NK-92 (cell line): Measurements from ENCODE around the gene SPRED1.
"Not testable (repeated sequence)": the region's sequence is repeated elsewhere in the genome, so short reads cannot be mapped to it uniquely, and the experiment has no call there.

ENCODE experiments used
- DNase-seq: peaks from one replicate; lab custom pipeline; 2025; ENCODE audit not compliant: unreplicated experiment; lab: John Stamatoyannopoulos, UW

The SPRED1 gene

GRCh38 chr15:38275959-38276358, 23.3 kb downstream of the SPRED1 start:
- DNase-seq = no peak

GRCh38 chr15:38277281-38277680, 24.6 kb downstream of the SPRED1 start:
- DNase-seq = not testable (repeated sequence)

- DNase-seq = no peak
Measured at GRCh38 chr15:38281031-38281430, 28.4 kb downstream of the SPRED1 start.

- no peak for DNase-seq
Measured at GRCh38 chr15:38283010-38283409, 30.4 kb downstream of the SPRED1 start.

- no peak for DNase-seq
Measured at GRCh38 chr15:38285456-38285855, 32.8 kb downstream of the SPRED1 start.

- DNase-seq = no peak
Measured at GRCh38 chr15:38294126-38294525, 41.5 kb downstream of the SPRED1 start.

GRCh38 chr15:38297623-38298388, 45.2 kb downstream of the SPRED1 start:
- no peak for DNase-seq

GRCh38 chr15:38299216-38299615, 46.6 kb downstream of the SPRED1 start:
- DNase-seq = no peak

- no peak for DNase-seq
Measured at GRCh38 chr15:38300395-38300794, 47.8 kb downstream of the SPRED1 start.

- no peak for DNase-seq
Measured at GRCh38 chr15:38304481-38304880, 51.8 kb downstream of the SPRED1 start.

GRCh38 chr15:38307251-38307650, 54.6 kb downstream of the SPRED1 start:
- no peak for DNase-seq

- DNase-seq = no peak
Measured at GRCh38 chr15:38307861-38308641, 55.4 kb downstream of the SPRED1 start.

GRCh38 chr15:38308797-38309196, 56.2 kb downstream of the SPRED1 start:
- no peak for DNase-seq

GRCh38 chr15:38312190-38312589, 59.6 kb downstream of the SPRED1 start:
- no peak for DNase-seq

GRCh38 chr15:38316311-38316710, 63.7 kb downstream of the SPRED1 start:
- DNase-seq = no peak

- no peak for DNase-seq
Measured at GRCh38 chr15:38320181-38320580, 67.5 kb downstream of the SPRED1 start.

GRCh38 chr15:38320866-38321265, 68.2 kb downstream of the SPRED1 start:
- DNase-seq = no peak

GRCh38 chr15:38323895-38324294, 71.3 kb downstream of the SPRED1 start:
- no peak for DNase-seq

GRCh38 chr15:38324939-38325647, 72.5 kb downstream of the SPRED1 start:
- DNase-seq = no peak

- DNase-seq = no peak
Measured at GRCh38 chr15:38325648-38325990, 73.0 kb downstream of the SPRED1 start.

GRCh38 chr15:38332711-38333110, 80.1 kb downstream of the SPRED1 start:
- DNase-seq = no peak

GRCh38 chr15:38335116-38335515, 82.5 kb downstream of the SPRED1 start:
- no peak for DNase-seq
